ENCODE data around the gene LRRC3C.

The LRRC3C gene

DNA sequence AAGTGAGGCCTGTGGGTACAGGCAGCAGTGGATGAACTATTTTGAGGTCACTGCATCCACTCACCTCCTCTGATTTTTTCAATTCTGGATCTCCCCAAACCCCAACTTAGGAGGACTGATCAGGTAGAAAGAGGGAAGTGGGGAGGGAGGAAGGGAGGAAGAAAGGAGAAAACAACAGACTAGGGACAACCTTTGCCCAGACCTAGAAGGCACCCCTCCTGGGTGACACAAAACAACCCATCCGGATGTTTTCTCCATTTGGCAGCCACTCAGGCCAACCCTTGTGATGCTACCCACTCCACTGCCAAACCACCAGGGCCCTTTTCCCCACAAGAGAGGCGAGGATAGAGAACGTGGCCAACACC is 2.9 kb upstream of the LRRC3C start (continued):
- TF ChIP-seq, protein P1, sequence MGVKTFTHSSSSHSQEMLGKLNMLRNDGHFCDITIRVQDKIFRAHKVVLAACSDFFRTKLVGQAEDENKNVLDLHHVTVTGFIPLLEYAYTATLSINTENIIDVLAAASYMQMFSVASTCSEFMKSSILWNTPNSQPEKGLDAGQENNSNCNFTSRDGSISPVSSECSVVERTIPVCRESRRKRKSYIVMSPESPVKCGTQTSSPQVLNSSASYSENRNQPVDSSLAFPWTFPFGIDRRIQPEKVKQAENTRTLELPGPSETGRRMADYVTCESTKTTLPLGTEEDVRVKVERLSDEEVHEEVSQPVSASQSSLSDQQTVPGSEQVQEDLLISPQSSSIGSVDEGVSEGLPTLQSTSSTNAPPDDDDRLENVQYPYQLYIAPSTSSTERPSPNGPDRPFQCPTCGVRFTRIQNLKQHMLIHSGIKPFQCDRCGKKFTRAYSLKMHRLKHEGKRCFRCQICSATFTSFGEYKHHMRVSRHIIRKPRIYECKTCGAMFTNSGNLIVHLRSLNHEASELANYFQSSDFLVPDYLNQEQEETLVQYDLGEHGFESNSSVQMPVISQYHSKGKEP (tag by site-specific recombination; IDR thresholded peaks at IDR 0.05): no peak
- TF ChIP-seq, protein P2, sequence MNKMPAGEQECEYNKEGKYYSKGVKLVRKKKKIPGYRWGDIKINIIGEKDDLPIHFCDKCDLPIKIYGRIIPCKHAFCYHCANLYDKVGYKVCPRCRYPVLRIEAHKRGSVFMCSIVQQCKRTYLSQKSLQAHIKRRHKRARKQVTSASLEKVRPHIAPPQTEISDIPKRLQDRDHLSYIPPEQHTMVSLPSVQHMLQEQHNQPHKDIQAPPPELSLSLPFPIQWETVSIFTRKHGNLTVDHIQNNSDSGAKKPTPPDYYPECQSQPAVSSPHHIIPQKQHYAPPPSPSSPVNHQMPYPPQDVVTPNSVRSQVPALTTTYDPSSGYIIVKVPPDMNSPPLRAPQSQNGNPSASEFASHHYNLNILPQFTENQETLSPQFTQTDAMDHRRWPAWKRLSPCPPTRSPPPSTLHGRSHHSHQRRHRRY (tag by site-specific recombination; IDR thresholded peaks at IDR 0.05): no peak

DNA sequence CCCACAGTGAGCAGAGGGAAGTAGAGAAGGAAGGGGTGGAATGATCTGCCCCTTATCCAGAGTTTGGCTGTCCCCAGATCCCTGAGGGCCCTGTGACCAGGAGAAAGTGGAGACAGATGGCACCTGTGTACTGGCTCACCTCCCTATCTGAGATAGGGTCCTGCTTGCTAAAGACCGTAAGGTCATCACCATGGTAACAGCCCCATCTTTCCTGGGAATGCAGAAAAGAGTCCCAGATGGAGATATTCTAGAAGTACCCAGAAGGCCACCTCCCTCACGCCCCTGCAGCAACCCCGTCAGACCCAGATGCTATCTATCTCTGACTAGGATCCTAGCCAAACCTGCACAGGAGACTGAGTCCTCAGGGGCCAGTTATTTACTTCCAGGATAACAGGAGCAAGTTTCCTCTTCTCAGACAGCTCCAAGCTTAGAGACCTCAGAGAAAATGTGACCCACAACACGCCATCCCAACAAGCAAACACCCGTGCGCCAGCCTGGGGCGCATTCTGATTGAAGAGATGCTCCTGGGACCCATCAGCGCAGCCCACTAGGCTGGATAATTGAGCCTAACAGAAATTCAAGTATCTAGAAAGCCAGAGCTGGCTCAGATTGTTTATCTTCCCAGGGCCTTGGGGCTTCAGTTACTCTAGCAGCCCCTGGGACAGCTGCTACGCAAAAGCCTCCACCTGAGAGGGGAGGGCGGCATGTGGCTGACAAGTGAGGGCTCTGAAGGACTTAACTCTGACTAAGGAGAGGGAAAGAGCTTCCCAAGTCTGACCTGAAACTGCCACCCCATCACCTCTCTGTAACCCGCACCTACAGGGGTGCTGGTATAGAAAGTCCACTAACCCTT is 2.0 kb upstream of the LRRC3C start:
- H3K4me3 ChIP-seq (ENCODE audit: low read depth, low read length): no peak overlapping the region
- no peak for TF ChIP-seq ZNF785 (tag by site-specific recombination; IDR thresholded peaks at IDR 0.05)
- no peaks in the 10 kb centered on the region for H3K9me3 ChIP-seq (ENCODE audit: control insufficient read depth, insufficient read depth, low read depth, low read length)
- H3K36me3 ChIP-seq (ENCODE audit: control insufficient read depth in 2 of 2, insufficient read depth in 1 of 2, low read length in 2 of 2): peaks cover 14 to 38% of the 10 kb centered on the region in 2 experiments; a peak in 2 of 3 replicates
- no peak overlapping the region; the same call in 1 of the 2 replicates for H3K27ac ChIP-seq (ENCODE audit: extremely low read depth, low read depth, low read length)
- POLR2A ChIA-PET: interaction anchor here (0.5 to 2.2 kb wide), 4 partner anchors 29 to 186 kb away, joined by 4 to 14 read pairs (median 8); partner anchors contain the start of gene PSMD3
- CTCF ChIA-PET: interaction anchor here (0.6 to 1.6 kb wide), 5 partner anchors 14 to 303 kb away, joined by 3 to 8 read pairs (median 4); no protein-coding TSS in a partner anchor
- H3K4me1 ChIP-seq (ENCODE audit: control insufficient read depth, insufficient read depth, low read length): peaks cover 18% of the 10 kb centered on the region

DNA sequence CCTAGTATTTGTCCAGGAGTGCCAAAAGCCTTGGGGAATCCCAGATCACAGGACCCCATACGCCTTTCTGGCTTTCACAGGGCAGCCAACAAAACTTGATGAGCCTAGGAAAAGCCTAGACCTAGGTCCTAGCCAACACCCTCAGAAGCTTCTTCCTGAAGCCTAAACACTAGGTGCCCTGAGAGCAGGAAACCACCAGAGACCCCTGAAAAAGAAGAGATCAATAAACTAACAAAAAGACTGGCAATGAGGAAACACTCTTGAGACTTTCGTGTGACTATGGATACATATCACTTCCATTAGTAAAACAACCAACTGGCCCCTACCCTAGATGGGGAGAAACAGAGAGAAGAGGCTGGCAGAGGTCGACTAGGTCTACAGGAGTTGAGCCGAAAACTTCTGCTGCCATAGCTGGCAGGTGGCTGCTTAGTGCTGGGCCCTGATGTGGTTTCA is 1.4 kb upstream of the LRRC3C start:
- peaks cover 18% of the 10 kb centered on the region for H3K4me1 ChIP-seq (ENCODE audit: control insufficient read depth, insufficient read depth, low read length)
- H3K4me3 ChIP-seq (ENCODE audit: low read depth, low read length): peak overlapping the region; percentile 92
- ChIA-PET POLR2A (interaction anchor here (0.6 to 2.2 kb wide), 6 partner anchors 28 to 226 kb away, joined by 3 to 14 read pairs (median 4); partner anchors contain the start of genes ERBB2 and PSMD3), CTCF (interaction anchor here (0.6 to 1.6 kb wide), 6 partner anchors 11 to 867 kb away, joined by 3 to 8 read pairs (median 5); no protein-coding TSS in a partner anchor)
- no peaks in the 10 kb centered on the region for H3K9me3 ChIP-seq (ENCODE audit: control insufficient read depth, insufficient read depth, low read depth, low read length)
- peaks cover 14 to 31% of the 10 kb centered on the region in 2 experiments; a peak in 2 of 3 replicates for H3K36me3 ChIP-seq (ENCODE audit: control insufficient read depth in 2 of 2, insufficient read depth in 1 of 2, low read length in 2 of 2)
- H3K27ac ChIP-seq (ENCODE audit: extremely low read depth, low read depth, low read length): no peak overlapping the region; the same call in 1 of the 2 replicates
- TF ChIP-seq ZNF311 (tag by site-specific recombination; IDR thresholded peaks at IDR 0.05; ENCODE audit: borderline replicate concordance): no peak
- TF ChIP-seq ZNF335 (tag by site-specific recombination; conservative IDR thresholded peaks at IDR 0.05): peak; percentile 64

DNA sequence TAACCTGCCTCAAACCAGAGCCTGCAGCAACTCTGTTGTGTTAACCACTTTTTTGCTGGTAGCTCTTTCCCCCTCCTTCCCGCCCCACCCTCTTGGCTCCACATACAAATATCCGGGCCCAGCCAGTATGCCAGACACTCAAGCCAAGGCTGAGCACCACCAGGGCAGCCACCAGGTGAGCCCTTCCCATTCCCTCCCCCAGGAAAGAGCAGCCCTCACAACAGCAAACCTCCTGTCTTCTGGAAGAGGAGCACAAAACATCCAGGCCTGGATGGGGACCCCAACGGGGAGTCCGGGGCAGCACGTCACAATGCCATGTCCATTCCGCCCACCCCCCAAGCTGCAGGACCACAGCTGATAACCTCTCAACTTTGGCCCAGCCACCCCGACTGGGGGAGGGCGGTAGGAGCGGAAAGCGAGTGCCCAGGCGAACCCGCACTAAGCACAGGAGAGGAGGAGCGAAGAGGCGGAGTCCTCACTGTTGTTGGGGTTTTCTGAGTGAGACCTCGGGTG is 888 bp upstream of the LRRC3C start:
- peak overlapping the region; percentile 92 for H3K4me3 ChIP-seq (ENCODE audit: low read depth, low read length)
- no peak; the same call in 1 of the 2 replicates for TF ChIP-seq GLIS2 (tag by site-specific recombination; IDR thresholded peaks at IDR 0.05)
- TF ChIP-seq ZIC2 (tag by site-specific recombination; IDR thresholded peaks at IDR 0.05): no peak
- no peak for TF ChIP-seq ZNF785 (tag by site-specific recombination; IDR thresholded peaks at IDR 0.05)
- peak; percentile 42; the same call in 1 of the 2 replicates for TF ChIP-seq ZNF600 (tag by site-specific recombination; IDR thresholded peaks at IDR 0.05)
- no peak for TF ChIP-seq ZNF624 (tag by site-specific recombination; IDR thresholded peaks at IDR 0.05)
- no peak for TF ChIP-seq ZBTB7A (tag by site-specific recombination; IDR thresholded peaks at IDR 0.05; ENCODE audit: low read depth)
- TF ChIP-seq ZFP69B (tag by site-specific recombination; IDR thresholded peaks at IDR 0.05): no peak
- peak; percentile 40; the same call in 1 of the 2 replicates for TF ChIP-seq SP2 (tag by site-specific recombination; IDR thresholded peaks at IDR 0.05)
- TF ChIP-seq BCL11B (tag by site-specific recombination; IDR thresholded peaks at IDR 0.05; ENCODE audit: low read depth): 0 out of 2 replicates have a peak, but pooled peaks have one; percentile 31
- TF ChIP-seq REPIN1 (tag by site-specific recombination; IDR thresholded peaks at IDR 0.05; ENCODE audit: low read depth): no peak
- no peak for TF ChIP-seq ZNF501 (tag by site-specific recombination; IDR thresholded peaks at IDR 0.05)
- no peak for TF ChIP-seq ZEB2 (tag by site-specific recombination; IDR thresholded peaks at IDR 0.05)
- peak; percentile 92 for TF ChIP-seq ZNF341 (tag by site-specific recombination; IDR thresholded peaks at IDR 0.05; ENCODE audit: low read depth)
- TF ChIP-seq ZNF548 (tag by site-specific recombination; IDR thresholded peaks at IDR 0.05): peak; percentile 94
- TF ChIP-seq, protein P3, sequence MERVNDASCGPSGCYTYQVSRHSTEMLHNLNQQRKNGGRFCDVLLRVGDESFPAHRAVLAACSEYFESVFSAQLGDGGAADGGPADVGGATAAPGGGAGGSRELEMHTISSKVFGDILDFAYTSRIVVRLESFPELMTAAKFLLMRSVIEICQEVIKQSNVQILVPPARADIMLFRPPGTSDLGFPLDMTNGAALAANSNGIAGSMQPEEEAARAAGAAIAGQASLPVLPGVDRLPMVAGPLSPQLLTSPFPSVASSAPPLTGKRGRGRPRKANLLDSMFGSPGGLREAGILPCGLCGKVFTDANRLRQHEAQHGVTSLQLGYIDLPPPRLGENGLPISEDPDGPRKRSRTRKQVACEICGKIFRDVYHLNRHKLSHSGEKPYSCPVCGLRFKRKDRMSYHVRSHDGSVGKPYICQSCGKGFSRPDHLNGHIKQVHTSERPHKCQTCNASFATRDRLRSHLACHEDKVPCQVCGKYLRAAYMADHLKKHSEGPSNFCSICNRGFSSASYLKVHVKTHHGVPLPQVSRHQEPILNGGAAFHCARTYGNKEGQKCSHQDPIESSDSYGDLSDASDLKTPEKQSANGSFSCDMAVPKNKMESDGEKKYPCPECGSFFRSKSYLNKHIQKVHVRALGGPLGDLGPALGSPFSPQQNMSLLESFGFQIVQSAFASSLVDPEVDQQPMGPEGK (tag by site-specific recombination; IDR thresholded peaks at IDR 0.05): 0 out of 2 replicates have a peak, but pooled peaks have one; percentile 9
- TF ChIP-seq, protein P4, sequence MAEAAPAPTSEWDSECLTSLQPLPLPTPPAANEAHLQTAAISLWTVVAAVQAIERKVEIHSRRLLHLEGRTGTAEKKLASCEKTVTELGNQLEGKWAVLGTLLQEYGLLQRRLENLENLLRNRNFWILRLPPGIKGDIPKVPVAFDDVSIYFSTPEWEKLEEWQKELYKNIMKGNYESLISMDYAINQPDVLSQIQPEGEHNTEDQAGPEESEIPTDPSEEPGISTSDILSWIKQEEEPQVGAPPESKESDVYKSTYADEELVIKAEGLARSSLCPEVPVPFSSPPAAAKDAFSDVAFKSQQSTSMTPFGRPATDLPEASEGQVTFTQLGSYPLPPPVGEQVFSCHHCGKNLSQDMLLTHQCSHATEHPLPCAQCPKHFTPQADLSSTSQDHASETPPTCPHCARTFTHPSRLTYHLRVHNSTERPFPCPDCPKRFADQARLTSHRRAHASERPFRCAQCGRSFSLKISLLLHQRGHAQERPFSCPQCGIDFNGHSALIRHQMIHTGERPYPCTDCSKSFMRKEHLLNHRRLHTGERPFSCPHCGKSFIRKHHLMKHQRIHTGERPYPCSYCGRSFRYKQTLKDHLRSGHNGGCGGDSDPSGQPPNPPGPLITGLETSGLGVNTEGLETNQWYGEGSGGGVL (tag by site-specific recombination; IDR thresholded peaks at IDR 0.05): no peak

More for the DNA sequence above, 888 bp upstream of the LRRC3C start:
- peak overlapping the region; percentile 84; the same call in 1 of the 2 replicates for H3K27ac ChIP-seq (ENCODE audit: extremely low read depth, low read depth, low read length)
- peaks cover 12 to 27% of the 10 kb centered on the region in 2 experiments; a peak in 2 of 3 replicates for H3K36me3 ChIP-seq (ENCODE audit: control insufficient read depth in 2 of 2, insufficient read depth in 1 of 2, low read length in 2 of 2)
- POLR2A ChIA-PET: interaction anchor here (0.6 to 2.2 kb wide), 9 partner anchors 8 to 227 kb away, joined by 3 to 14 read pairs (median 4); partner anchors contain the start of genes ERBB2, GSDMB and PSMD3
- peaks cover 18% of the 10 kb centered on the region for H3K4me1 ChIP-seq (ENCODE audit: control insufficient read depth, insufficient read depth, low read length)
- CTCF ChIA-PET: interaction anchor here (0.6 to 1.6 kb wide), 4 partner anchors 11 to 868 kb away, joined by 3 to 8 read pairs (median 5); no protein-coding TSS in a partner anchor
- no peaks in the 10 kb centered on the region for H3K9me3 ChIP-seq (ENCODE audit: control insufficient read depth, insufficient read depth, low read depth, low read length)
